Measurements from ENCODE around the gene NCAM2. TPM values are rescaled to one million over a fixed set of nuclear protein-coding genes. Genes with fewer than 3 reads are reported as not detected.

The NCAM2 gene
- total RNA-seq, 2 donors from 2014 or later = 1.8 to 2.3 TPM

- no peak for TF ChIP-seq CTCF (IDR thresholded peaks at IDR 0.05)
- H3K27ac ChIP-seq = no peak overlapping the region
- H3K27me3 ChIP-seq = no peaks in the 10 kb centered on the region
- no peak overlapping the region for H3K4me3 ChIP-seq
- no peak for DNase-seq (ENCODE audit: low spot score)
- no peaks in the 10 kb centered on the region for H3K4me1 ChIP-seq
- no peaks in the 10 kb centered on the region for H3K9me3 ChIP-seq
- H3K36me3 ChIP-seq = no peaks in the 10 kb centered on the region
Measured at GRCh38 chr21:21210552-21210951, 212.3 kb downstream of the NCAM2 start.

- Histone ChIP-seq H3K27ac (no peak overlapping the region), H3K4me3 (no peak overlapping the region), H3K36me3 (no peaks in the 10 kb centered on the region), H3K27me3 (no peaks in the 10 kb centered on the region), H3K4me1 (no peaks in the 10 kb centered on the region), H3K9me3 (no peaks in the 10 kb centered on the region)
- no peak for TF ChIP-seq CTCF (IDR thresholded peaks at IDR 0.05)
- no peak for DNase-seq (ENCODE audit: low spot score)
Measured at GRCh38 chr21:21213297-21213696, 215.1 kb downstream of the NCAM2 start.

- Histone ChIP-seq H3K27ac (no peak overlapping the region), H3K4me3 (no peak overlapping the region), H3K4me1 (no peaks in the 10 kb centered on the region), H3K27me3 (no peaks in the 10 kb centered on the region), H3K9me3 (no peaks in the 10 kb centered on the region), H3K36me3 (no peaks in the 10 kb centered on the region)
- TF ChIP-seq CTCF (IDR thresholded peaks at IDR 0.05) = no peak
- DNase-seq (ENCODE audit: low spot score) = no peak
Measured at GRCh38 chr21:21216047-21216446, 217.8 kb downstream of the NCAM2 start.

- DNase-seq (ENCODE audit: low spot score) = no peak
- H3K27me3 ChIP-seq = no peaks in the 10 kb centered on the region
- H3K4me3 ChIP-seq = no peak overlapping the region
- no peaks in the 10 kb centered on the region for H3K9me3 ChIP-seq
- H3K4me1 ChIP-seq = no peaks in the 10 kb centered on the region
- H3K36me3 ChIP-seq = no peaks in the 10 kb centered on the region
- no peak for TF ChIP-seq CTCF (IDR thresholded peaks at IDR 0.05)
- H3K27ac ChIP-seq = no peak overlapping the region
Measured at GRCh38 chr21:21226472-21226871, 228.3 kb downstream of the NCAM2 start.

GRCh38 chr21:21230672-21231071, 232.5 kb downstream of the NCAM2 start:
- TF ChIP-seq CTCF (IDR thresholded peaks at IDR 0.05) = no peak
- no peak for DNase-seq (ENCODE audit: low spot score)

GRCh38 chr21:21231913-21232312, 233.7 kb downstream of the NCAM2 start:
- Histone ChIP-seq H3K4me3 (no peak overlapping the region), H3K36me3 (no peaks in the 10 kb centered on the region), H3K4me1 (no peaks in the 10 kb centered on the region), H3K27me3 (no peaks in the 10 kb centered on the region), H3K9me3 (no peaks in the 10 kb centered on the region), H3K27ac (no peak overlapping the region)
- TF ChIP-seq CTCF (IDR thresholded peaks at IDR 0.05) = no peak
- no peak for DNase-seq (ENCODE audit: low spot score)

More at GRCh38 chr21:21230672-21231071, 232.5 kb downstream of the NCAM2 start:
- no peaks in the 10 kb centered on the region for H3K4me1 ChIP-seq
- no peaks in the 10 kb centered on the region for H3K9me3 ChIP-seq
- no peak overlapping the region for H3K27ac ChIP-seq
- no peak overlapping the region for H3K4me3 ChIP-seq
- no peaks in the 10 kb centered on the region for H3K27me3 ChIP-seq
- no peaks in the 10 kb centered on the region for H3K36me3 ChIP-seq

Data from right atrium auricular region (tissue), 2 donors.